ENCODE data around the gene FH. TPM values are rescaled to one million over a fixed set of nuclear protein-coding genes. Genes with fewer than 3 reads are reported as not detected.
A peak's percentile ranks its signal among the peaks of the same experiment; 100 is the strongest.

FH gene
- total RNA-seq, 1 experiment from 2014 or later: 147 TPM

DNA sequence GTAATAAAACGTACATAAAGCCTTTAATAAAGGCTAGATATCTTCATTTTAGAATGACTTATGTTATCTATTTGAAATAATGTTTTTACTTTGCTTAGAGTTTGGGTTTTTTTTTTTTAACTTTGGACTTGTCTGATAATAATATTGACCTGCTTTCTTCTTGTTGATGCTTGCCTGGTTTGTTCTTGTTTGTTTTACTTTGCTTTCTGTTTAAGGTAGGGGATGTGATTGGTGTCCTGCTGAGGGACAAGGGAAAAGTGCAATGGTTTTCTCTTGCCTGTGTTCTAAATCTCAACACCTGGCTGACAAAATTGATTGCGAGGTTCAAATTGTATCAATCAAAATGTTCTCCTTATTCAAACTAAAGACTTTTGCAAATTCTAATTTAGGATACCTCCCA is 2.2 kb upstream of the FH start:
- no peak for DNase-seq (ENCODE audit: low read depth)

DNA sequence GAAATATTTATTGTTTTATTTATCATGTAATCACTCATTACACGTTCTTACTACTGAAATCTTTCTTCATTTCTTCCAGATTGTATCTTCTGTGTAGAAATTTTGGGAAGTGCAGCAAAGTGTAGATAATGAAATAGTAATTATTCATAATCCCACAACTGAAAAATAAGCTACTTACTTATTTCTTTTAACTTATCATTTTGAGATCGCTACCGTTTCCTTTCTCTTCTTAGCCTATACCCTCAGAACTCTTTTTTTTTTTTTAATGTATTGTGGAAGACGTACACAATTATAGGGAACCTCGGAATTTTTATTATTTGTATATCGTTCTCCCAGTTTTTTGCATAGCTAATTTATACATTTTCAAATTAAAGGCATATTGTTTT is 518 bp upstream of the FH start:
- no peak for DNase-seq (ENCODE audit: low read depth)

GRCh38 chr1:241518476-241519307 is 863 bp downstream of the FH start:
- DNase-seq (ENCODE audit: low read depth): peak; percentile 31

- no peak for DNase-seq (ENCODE audit: low read depth)
Measured at GRCh38 chr1:241513378-241513777, 6.2 kb downstream of the FH start.

DNA sequence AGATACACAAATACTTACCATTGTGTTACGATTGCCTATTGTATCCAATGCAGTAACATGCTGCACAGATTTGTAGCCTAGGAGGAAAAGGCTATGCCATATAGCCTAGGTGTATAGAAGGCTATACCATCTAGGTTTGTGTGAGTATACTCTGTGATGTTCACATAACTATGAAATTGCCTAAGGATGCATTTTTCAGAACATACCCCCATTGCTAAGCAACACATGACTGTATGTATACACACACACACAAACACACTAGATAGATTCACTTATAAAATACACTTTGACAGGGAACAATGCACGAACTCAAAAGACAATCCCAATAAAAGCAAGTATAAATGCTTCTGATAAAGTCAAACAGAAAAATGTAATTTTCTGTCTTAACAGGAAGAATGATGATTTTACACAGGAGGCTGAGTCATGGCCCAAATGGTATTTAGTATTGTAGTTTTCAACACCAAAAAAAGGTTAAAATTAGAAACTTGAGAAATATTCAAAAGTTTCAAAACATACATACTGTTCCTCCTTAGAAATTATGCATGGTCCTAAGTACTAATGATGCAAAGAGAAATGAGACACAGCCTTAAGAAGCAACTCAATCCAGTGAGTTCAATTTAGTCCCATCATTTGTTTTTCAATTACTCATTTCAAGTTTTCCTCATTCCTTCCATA is 12.2 kb downstream of the FH start:
- no peak for DNase-seq (ENCODE audit: low read depth)

- no peak for DNase-seq (ENCODE audit: low read depth)
Measured at GRCh38 chr1:241503444-241503843, 16.1 kb downstream of the FH start.

GRCh38 chr1:241499910-241500309 is 19.6 kb downstream of the FH start:
- DNase-seq (ENCODE audit: low read depth): peak; percentile 56

DNA sequence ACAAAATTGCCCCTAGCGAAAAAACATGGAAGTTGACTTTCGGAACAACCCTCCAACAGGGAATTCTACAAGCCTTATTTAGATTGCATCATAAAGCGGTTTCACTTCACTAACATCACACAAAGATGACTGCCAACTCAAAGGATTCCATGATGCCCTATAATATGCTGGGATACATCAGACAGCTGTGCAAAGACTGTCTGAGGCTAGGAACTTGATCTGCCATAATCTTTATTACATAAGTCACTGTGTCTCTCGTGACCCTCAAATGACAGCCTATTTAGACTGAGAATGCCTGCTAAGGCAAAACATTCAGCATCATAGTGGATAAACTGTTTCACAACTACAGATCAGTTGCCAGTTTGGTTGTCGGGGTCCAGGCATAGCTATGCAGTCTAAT is 23.8 kb downstream of the FH start:
- no peak for DNase-seq (ENCODE audit: low read depth)

DNA sequence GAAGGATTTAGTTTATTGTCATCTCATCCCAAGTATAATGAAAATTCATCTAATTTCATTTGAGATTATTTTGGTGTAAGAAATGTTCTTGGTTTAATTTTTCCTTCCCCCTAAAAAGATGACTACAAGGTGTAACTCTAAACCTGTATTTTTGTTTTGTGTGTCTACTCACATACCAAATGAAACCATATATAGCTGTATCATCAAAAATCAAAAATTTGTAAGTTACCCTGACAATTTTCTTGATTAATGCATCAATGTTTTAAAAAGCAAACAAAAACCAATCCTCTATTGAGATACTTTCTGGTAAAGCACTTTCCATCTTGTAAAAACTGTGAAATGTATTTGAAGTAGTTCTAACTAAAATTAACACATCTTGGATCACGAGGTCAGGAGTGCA is 30.8 kb downstream of the FH start:
- no peak for DNase-seq (ENCODE audit: low read depth)

GRCh38 chr1:241485554-241485992 is 34.0 kb downstream of the FH start:
- peak; percentile 36 for DNase-seq (ENCODE audit: low read depth)

- DNase-seq (ENCODE audit: low read depth): peak; percentile 16
Measured at GRCh38 chr1:241485145-241485544, 34.4 kb downstream of the FH start.

DNA sequence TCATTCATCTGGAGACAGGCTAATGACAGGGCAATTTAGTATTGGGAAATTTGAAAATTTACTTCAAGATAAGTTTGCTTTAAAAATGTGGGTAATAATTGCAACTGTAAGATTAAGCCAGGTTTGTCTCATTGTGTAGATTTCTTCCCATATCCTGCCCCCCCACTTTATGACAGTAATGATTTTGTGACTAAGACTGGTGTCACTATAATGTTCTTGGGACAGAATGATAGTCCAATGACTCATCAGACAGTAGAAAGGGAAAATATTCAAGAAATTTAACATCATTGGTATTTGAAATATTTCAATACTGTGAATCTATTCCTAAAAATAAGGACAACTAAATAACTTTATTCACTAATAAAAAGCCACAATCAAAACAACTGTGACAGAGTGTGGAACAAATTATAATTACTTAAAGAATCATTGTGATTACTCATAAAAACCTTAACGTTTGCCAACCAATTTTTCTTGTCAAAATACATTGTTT is 36.7 kb downstream of the FH start:
- peak; percentile 90 for DNase-seq (ENCODE audit: low read depth)

GRCh38 chr1:241479294-241479693 is 40.3 kb downstream of the FH start:
- no peak for DNase-seq (ENCODE audit: low read depth)

GRCh38 chr1:241475671-241476070 is 43.9 kb downstream of the FH start:
- peak; percentile 60 for DNase-seq (ENCODE audit: low read depth)

- DNase-seq (ENCODE audit: low read depth): no peak
Measured at GRCh38 chr1:241473026-241473425, 46.5 kb downstream of the FH start.

- DNase-seq (ENCODE audit: low read depth): no peak
Measured at GRCh38 chr1:241470908-241471590, 48.5 kb downstream of the FH start.

GRCh38 chr1:241470361-241470760 is 49.2 kb downstream of the FH start:
- DNase-seq (ENCODE audit: low read depth): no peak

DNA sequence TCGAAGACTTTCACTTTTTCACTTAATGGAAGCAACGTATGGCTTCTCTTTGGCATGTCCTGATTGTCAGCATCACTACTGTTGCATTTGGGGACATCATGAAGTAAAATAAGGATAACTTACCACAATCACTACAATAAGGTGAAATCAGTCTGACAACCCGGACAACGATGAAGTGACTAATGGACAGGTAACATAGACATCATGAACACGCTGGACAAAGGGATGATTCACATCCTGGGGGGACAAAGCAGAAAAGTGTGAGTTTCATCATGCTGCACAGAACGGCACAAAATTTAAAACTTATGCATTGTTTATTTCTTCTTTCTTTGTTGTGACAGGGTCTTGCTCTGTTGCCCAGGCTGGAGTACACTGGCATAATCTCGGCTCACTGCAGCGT is 53.9 kb downstream of the FH start:
- DNase-seq (ENCODE audit: low read depth): peak; percentile 26

- DNase-seq (ENCODE audit: low read depth): no peak
Measured at GRCh38 chr1:241464985-241465384, 54.6 kb downstream of the FH start.

GRCh38 chr1:241462391-241462790 is 57.2 kb downstream of the FH start:
- no peak for DNase-seq (ENCODE audit: low read depth)

- DNase-seq (ENCODE audit: low read depth): no peak
Measured at GRCh38 chr1:241460098-241460873, 59.3 kb downstream of the FH start.
